Measurements from ENCODE around the gene SEPTIN5.

DNA sequence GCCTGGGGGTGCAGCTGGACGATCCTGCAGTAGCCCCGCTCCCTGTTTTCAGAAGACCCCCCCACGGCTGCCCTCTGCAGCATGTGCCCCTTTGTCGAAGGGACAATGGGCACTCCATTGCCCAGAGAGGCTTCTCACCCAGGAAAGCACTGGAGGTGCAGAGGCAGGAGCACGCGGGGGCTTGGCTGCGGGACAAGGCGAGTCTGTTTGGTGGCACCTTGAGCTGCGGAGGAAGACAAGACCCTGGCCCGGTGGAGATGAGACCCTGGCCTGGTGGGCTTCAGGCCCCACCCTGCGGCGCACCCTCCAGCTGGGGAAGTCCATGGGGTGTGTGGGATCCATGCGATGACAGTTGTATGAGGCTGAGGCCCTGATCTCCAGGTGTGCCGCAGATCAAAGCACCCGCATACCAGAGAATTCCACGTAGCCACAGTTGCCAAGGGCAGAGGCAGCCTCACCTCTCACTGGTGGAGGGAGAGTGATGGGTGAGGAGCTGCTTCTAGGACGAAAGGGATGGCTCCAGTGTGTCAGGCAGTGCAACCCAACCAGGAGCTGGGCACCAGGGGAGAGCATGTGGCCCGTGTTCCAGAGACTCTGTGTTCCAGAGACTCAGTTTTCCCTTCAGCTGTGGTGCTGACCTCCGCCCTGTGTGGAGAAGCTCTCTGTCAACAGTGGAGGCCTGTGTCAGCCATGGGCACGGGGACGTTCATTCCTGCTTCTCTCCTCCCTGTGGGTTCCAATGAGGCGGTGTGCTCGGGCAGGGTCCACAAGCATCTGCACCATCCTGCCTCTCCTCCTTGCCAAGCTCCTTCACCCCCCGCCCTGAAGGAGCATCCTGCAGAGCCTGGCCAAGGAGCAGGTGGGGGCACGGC, 56.3 kb downstream of the SEPTIN5 start:
- TF ChIP-seq POLR2A (IDR thresholded peaks at IDR 0.05), result no peak
- TF ChIP-seq, protein P1, sequence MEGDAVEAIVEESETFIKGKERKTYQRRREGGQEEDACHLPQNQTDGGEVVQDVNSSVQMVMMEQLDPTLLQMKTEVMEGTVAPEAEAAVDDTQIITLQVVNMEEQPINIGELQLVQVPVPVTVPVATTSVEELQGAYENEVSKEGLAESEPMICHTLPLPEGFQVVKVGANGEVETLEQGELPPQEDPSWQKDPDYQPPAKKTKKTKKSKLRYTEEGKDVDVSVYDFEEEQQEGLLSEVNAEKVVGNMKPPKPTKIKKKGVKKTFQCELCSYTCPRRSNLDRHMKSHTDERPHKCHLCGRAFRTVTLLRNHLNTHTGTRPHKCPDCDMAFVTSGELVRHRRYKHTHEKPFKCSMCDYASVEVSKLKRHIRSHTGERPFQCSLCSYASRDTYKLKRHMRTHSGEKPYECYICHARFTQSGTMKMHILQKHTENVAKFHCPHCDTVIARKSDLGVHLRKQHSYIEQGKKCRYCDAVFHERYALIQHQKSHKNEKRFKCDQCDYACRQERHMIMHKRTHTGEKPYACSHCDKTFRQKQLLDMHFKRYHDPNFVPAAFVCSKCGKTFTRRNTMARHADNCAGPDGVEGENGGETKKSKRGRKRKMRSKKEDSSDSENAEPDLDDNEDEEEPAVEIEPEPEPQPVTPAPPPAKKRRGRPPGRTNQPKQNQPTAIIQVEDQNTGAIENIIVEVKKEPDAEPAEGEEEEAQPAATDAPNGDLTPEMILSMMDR (IDR thresholded peaks at IDR 0.05), result no peak
